Lung (tissue), 12 donors: ENCODE data around the gene PHACTR3. TPM values are rescaled to one million over a fixed set of nuclear protein-coding genes. Genes with fewer than 3 reads are reported as not detected.

Source experiments
- ATAC-seq: fragments of 200-7000 bp; cut with Tn5 transposase; one replicate; pipeline ENCODE4 v1.9.1; 2020; ENCODE audit warnings: moderate number of reproducible peaks; ENCODE audit not compliant: insufficient read depth, low FRiP score
- DNase-seq, 3 donors: peaks; one replicate each; pipeline ENCODE4 v3.0.0-alpha.2; 2013 to 2017
- H3K27ac ChIP-seq, 2 donors: one replicate each; pipeline ENCODE4 v1.5.1; 2013; ENCODE audit warnings: mild to moderate bottlenecking in 2 of 2, moderate library complexity in 2 of 2, control low read depth in 1 of 2, inconsistent platforms in 1 of 2, low read depth in 1 of 2, low read length in 1 of 2
- H3K27me3 ChIP-seq, 3 donors: one replicate each; pipeline ENCODE4 v1.5.1; 2013; ENCODE audit warnings: low read length in 2 of 3; ENCODE audit not compliant: control insufficient read depth in 3 of 3, insufficient read depth in 3 of 3
- H3K36me3 ChIP-seq, 4 donors: one replicate each; pipeline ENCODE4 v1.5.1; 2013; ENCODE audit warnings: low read length in 4 of 4, mild to moderate bottlenecking in 1 of 4, moderate library complexity in 1 of 4; ENCODE audit not compliant: control insufficient read depth in 4 of 4, insufficient read depth in 4 of 4
- H3K4me1 ChIP-seq, 5 donors: one replicate each; pipeline ENCODE4 v1.5.1; 2013; ENCODE audit warnings: low read length in 5 of 5, mild to moderate bottlenecking in 2 of 5, moderate library complexity in 1 of 5; ENCODE audit not compliant: control insufficient read depth in 5 of 5, insufficient read depth in 5 of 5
- H3K4me3 ChIP-seq: one replicate; pipeline ENCODE4 v1.5.1; 2013; ENCODE audit warnings: mild to moderate bottlenecking, control low read depth, moderate library complexity
- H3K9ac ChIP-seq, 2 donors: one replicate each; pipeline ENCODE4 v1.5.1; 2013; ENCODE audit warnings: low read length in 2 of 2, control low read depth in 1 of 2; ENCODE audit not compliant: insufficient read depth in 1 of 2
- H3K9me3 ChIP-seq, 4 donors: one replicate each; pipeline ENCODE4 v1.5.1; 2013; ENCODE audit warnings: low read length in 3 of 4, mild to moderate bottlenecking in 1 of 4, moderate library complexity in 1 of 4; ENCODE audit not compliant: control insufficient read depth in 4 of 4, insufficient read depth in 3 of 4
- WGBS, 2 donors: extraction: QIAGEN DNeasy Blood & Tissue Kit; methylation state at CpG; one replicate each; pipeline ENCODE4 v1.1.7; 2013; 5-methylcytosine and 5-hydroxymethylcytosine counted together
- polyA plus RNA-seq, 2 donors: library from polyadenylated mRNA; stranded (reverse); fragments of 200-250 nt; gene quantifications; one replicate each; pipeline ENCODE4 v1.2.1, GENCODE V29; 2013
- total RNA-seq, 2 donors: library from RNA; depleted of rRNA in 1 of 2; stranded (reverse); fragments of >200 nt in 1 of 2; gene quantifications; one replicate each; pipeline ENCODE4 v1.2.1, GENCODE V29; 2014 to 2021
- TF ChIP-seq, protein P1 (sequence below): IDR thresholded peaks from 2 replicates; pipeline ENCODE4 v1.5.1; 2012; ENCODE audit warnings: mild to moderate bottlenecking; ENCODE audit errors: control extremely low read depth, extremely low read depth
- donor health status: control.
- donor health status: control.
- donor health status: Bipolar disorder and iron deficiency.
- donor health status: healthy.
- donor health status: DM: yes; HTN: yes; CAD: no.

Gene PHACTR3
- total and polyA plus RNA-seq, 4 donors: 3.8 to 12.0 (median 5.9) TPM

DNA sequence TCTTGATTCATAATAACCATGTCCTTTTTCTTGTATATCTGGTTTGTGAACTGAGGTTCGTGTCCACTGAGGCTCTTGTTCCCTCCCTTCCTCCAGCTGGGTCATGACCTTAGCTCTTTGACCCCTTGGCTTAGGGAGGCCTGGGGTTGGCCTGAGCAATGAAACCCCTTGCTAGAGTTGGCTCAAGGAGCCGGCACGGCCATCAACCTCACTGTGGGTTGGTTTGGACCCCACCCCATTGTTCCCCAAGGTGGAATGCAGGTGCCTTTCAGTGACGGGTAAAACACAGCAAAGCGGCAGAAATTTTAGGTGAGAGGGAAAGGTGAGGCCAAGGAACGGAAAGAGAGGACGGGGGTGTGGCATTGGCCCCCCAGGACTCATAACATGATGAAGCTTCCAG, 44.5 kb upstream of the PHACTR3 start:
- TF ChIP-seq, protein P1, sequence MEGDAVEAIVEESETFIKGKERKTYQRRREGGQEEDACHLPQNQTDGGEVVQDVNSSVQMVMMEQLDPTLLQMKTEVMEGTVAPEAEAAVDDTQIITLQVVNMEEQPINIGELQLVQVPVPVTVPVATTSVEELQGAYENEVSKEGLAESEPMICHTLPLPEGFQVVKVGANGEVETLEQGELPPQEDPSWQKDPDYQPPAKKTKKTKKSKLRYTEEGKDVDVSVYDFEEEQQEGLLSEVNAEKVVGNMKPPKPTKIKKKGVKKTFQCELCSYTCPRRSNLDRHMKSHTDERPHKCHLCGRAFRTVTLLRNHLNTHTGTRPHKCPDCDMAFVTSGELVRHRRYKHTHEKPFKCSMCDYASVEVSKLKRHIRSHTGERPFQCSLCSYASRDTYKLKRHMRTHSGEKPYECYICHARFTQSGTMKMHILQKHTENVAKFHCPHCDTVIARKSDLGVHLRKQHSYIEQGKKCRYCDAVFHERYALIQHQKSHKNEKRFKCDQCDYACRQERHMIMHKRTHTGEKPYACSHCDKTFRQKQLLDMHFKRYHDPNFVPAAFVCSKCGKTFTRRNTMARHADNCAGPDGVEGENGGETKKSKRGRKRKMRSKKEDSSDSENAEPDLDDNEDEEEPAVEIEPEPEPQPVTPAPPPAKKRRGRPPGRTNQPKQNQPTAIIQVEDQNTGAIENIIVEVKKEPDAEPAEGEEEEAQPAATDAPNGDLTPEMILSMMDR: no peak
- no peak overlapping the region for H3K4me3 ChIP-seq
- H3K27me3 ChIP-seq: peaks cover 0 to 12% (median 0%) of the 10 kb centered on the region in 3 donors
- H3K9me3 ChIP-seq: no peaks in the 10 kb centered on the region
- 86 to 94% methylated on average over 7 of the region's 7 CpGs for WGBS, 2 donors
- no peaks in the 10 kb centered on the region for H3K4me1 ChIP-seq
- H3K36me3 ChIP-seq: no peaks in the 10 kb centered on the region
- no peak overlapping the region for H3K27ac ChIP-seq
- no peak overlapping the region for H3K9ac ChIP-seq
- ATAC-seq: no peak
- no peak for DNase-seq

DNA sequence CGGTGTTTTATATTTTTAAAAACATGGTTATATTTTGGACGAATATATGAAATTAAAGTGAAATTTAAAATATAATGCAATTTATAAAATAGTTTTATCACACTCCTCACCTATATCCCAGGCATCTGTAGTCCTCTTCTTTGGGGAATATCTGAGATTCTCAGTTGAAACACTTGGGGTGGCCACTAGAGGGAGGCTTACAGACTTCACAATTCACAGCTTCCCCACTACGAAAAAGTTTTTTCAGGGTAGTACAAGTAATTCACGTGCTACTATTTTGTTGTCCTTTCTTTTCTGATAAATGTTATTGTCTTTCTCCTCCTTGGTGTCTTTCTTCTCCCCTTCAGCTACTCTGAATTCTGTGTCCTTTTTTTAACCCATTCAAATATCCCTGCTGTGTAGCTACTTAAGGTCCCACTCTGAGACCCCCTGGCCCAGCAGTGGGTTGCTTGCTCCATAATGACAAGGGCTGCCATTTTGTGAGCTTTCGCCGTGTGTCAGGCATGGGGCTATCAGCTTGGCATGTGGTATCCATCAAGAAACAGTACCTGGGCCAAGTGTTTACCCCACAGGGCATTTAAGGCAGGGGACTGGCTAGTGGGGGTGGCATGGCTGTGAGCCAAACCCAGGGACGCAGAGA, 43.6 kb upstream of the PHACTR3 start:
- no peak for ATAC-seq
- TF ChIP-seq, protein P1: no peak
- WGBS, 2 donors: 37 to 39% methylated on average over 7 of the region's 7 CpGs
- Histone ChIP-seq H3K9ac (no peak overlapping the region), H3K4me1 (no peaks in the 10 kb centered on the region), H3K27ac (no peak overlapping the region), H3K27me3 (peaks cover 0 to 12% (median 6%) of the 10 kb centered on the region in 3 donors), H3K9me3 (no peaks in the 10 kb centered on the region), H3K36me3 (no peaks in the 10 kb centered on the region), H3K4me3 (no peak overlapping the region)
- peak in 2 of 3 donors; percentile 33 to 51 for DNase-seq

DNA sequence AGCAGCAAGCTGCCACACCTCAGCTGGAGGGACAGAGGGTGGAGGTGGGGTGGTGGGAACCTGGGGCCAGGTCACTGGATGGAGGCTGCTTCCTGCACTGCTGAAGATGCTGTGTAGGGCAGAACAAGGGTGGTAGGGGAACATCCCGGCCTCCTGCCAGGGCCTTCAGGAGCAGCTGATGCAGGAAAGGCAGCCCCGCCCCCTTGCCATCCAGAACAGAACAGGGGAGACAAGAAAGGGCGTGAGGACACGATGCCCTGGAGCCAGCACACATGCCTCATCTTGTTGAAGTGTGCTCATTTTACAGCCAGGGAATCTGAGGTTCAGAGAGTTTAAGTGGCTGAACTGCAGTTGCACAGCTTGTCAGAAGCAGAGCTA, 43.1 kb upstream of the PHACTR3 start:
- no peaks in the 10 kb centered on the region for H3K36me3 ChIP-seq
- no peaks in the 10 kb centered on the region for H3K9me3 ChIP-seq
- no peak overlapping the region for H3K9ac ChIP-seq
- WGBS, 2 donors: 69 to 82% methylated on average over 4 of the region's 4 CpGs
- no peaks in the 10 kb centered on the region for H3K4me1 ChIP-seq
- TF ChIP-seq, protein P1: no peak
- H3K27ac ChIP-seq: no peak overlapping the region
- DNase-seq (no peak), ATAC-seq (no peak)
- H3K27me3 ChIP-seq: peaks cover 0 to 12% (median 6%) of the 10 kb centered on the region in 3 donors
- no peak overlapping the region for H3K4me3 ChIP-seq
